Activated T-cell treated with anti-CD3 and anti-CD28 coated beads, Interleukin-2, amount 50 U/mL, for 4 hours (primary cell): ENCODE measurements around the gene OSBP2. TPM values are rescaled to one million over a fixed set of nuclear protein-coding genes. Genes with fewer than 3 reads are reported as not detected.
A peak's percentile ranks its signal among the peaks of the same experiment; 100 is the strongest.

Source experiments
- ATAC-seq, 2 donors: fragments of 200-7000 bp; cut with Tn5 transposase; one replicate each; pipeline ENCODE4 v1.10.0; 2021
- DNase-seq: peaks from one replicate; pipeline ENCODE4 v3.0.0-alpha.2; 2020
- H3K27me3 Mint-ChIP-seq: one replicate; pipeline ENCODE4 v1.8.0; 2021; ENCODE audit warnings: low read depth, mixed read lengths
- H3K36me3 Mint-ChIP-seq: one replicate; pipeline ENCODE4 v1.8.0; 2022; ENCODE audit warnings: mixed read lengths; ENCODE audit not compliant: insufficient read depth
- H3K4me1 Mint-ChIP-seq: one replicate; pipeline ENCODE4 v1.8.0; 2021; ENCODE audit warnings: low read depth, mixed read lengths
- H3K4me3 Mint-ChIP-seq: one replicate; pipeline ENCODE4 v1.8.0; 2021; ENCODE audit warnings: mild to moderate bottlenecking, moderate library complexity, mixed read lengths
- H3K9me3 Mint-ChIP-seq: one replicate; pipeline ENCODE4 v1.8.0; 2021; ENCODE audit warnings: mixed read lengths
- total RNA-seq, 3 donors: library from RNA; stranded (reverse); gene quantifications; one replicate each; pipeline ENCODE4 v1.2.1, GENCODE V29; 2021

The OSBP2 gene
- total RNA-seq, 3 donors from 2014 or later, result 1.2 to 1.3 (median 1.3) TPM

- no peaks in the 10 kb centered on the region for H3K27me3 Mint-ChIP-seq
Observed at GRCh38 chr22:30909306-30909705, 214.6 kb downstream of the OSBP2 start.

DNA sequence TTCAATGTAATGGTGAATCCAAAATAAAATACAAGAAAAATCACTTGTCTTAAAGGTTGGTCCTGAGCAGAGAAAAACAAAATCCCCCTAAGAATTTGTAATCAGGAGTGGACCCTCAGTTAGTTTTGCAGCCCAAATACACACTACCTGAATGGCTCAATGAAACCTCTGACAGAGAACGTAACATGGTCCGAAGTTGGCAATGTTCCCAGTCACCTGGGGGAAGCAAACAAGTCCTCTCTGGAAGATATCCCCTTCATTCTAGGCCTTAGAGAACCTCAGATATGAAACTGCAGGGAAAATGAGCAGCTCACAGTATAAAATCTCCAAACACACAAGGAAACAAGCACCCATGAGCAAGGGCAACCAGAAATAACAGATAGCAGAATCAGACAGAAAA lies 215.7 kb downstream of the OSBP2 start:
- no peaks in the 10 kb centered on the region for H3K9me3 Mint-ChIP-seq
- no peaks in the 10 kb centered on the region for H3K27me3 Mint-ChIP-seq
- no peak overlapping the region for H3K4me3 Mint-ChIP-seq
- H3K36me3 Mint-ChIP-seq, result peaks cover 15% of the 10 kb centered on the region
- DNase-seq (no peak), ATAC-seq (no peak)
- no peaks in the 10 kb centered on the region for H3K4me1 Mint-ChIP-seq

More at GRCh38 chr22:30909306-30909705, 214.6 kb downstream of the OSBP2 start:
- Mint-ChIP-seq H3K36me3 (peaks cover 16% of the 10 kb centered on the region), H3K4me1 (no peaks in the 10 kb centered on the region), H3K4me3 (no peak overlapping the region), H3K9me3 (no peaks in the 10 kb centered on the region)
- ATAC-seq (no peak), DNase-seq (no peak)

DNA sequence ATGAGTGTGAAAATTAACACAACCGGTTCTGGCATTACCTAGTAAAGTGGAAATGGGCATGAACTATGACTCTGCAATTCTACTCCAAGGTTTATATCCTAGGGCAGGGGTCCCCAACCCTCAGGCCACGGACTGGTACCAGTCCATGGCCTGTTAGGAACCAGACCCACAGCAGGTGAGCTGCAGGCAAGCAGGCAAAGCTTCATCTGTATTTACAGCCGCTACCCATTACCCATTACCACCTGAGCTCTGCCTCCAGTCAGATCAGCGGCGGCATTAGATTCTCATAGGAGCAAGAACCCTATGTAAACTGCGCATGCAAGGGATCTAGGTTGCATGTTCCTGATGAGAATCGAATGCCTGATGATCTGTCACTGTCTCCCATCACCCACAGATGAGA lies 224.1 kb downstream of the OSBP2 start:
- DNase-seq, result no peak
- H3K36me3 Mint-ChIP-seq, result no peaks in the 10 kb centered on the region
- H3K9me3 Mint-ChIP-seq, result no peaks in the 10 kb centered on the region
- no peak overlapping the region for H3K4me3 Mint-ChIP-seq
- no peaks in the 10 kb centered on the region for H3K27me3 Mint-ChIP-seq
- peaks cover 13% of the 10 kb centered on the region for H3K4me1 Mint-ChIP-seq
- no peak for ATAC-seq

GRCh38 chr22:30919973-30920372 lies 225.3 kb downstream of the OSBP2 start:
- H3K9me3 Mint-ChIP-seq, result no peaks in the 10 kb centered on the region
- H3K4me3 Mint-ChIP-seq, result no peak overlapping the region
- peaks cover 13% of the 10 kb centered on the region for H3K4me1 Mint-ChIP-seq
- peaks cover 6% of the 10 kb centered on the region for H3K36me3 Mint-ChIP-seq
- H3K27me3 Mint-ChIP-seq, result no peaks in the 10 kb centered on the region
- DNase-seq (no peak), ATAC-seq (no peak)

DNA sequence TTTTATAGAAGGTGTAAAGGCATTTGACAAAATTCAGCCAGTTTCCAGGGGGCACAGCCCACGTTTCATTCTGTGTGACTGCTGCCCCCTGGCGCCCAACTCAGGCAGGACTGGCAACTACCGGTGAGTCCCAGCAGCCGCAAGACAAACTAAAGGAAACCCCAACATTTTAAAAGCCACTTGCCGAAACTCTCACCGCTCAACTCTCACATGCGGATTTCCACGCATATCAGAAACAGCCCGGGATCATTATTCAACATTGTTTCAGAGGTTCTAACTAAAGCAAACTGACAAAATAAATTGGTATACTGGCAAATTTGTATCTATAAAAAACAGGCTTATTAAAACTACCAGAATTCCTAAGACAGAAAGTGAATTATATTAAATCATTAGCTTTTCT lies 225.7 kb downstream of the OSBP2 start:
- Mint-ChIP-seq H3K27me3 (no peaks in the 10 kb centered on the region), H3K4me3 (peak overlapping the region; percentile 48), H3K9me3 (no peaks in the 10 kb centered on the region), H3K36me3 (peaks cover 6% of the 10 kb centered on the region), H3K4me1 (peaks cover 13% of the 10 kb centered on the region)
- DNase-seq, result peak; percentile 86
- ATAC-seq, result peak; percentile 76 to 78

- ATAC-seq, result no peak
Observed at GRCh38 chr22:30921108-30921507, 226.4 kb downstream of the OSBP2 start.

GRCh38 chr22:30922151-30922611 lies 227.5 kb downstream of the OSBP2 start:
- peak overlapping the region; percentile 78 for H3K4me3 Mint-ChIP-seq
- peak; percentile 76 to 78 for ATAC-seq
- no peaks in the 10 kb centered on the region for H3K9me3 Mint-ChIP-seq
- peaks cover 13% of the 10 kb centered on the region for H3K4me1 Mint-ChIP-seq
- peak; percentile 76 for DNase-seq
- H3K36me3 Mint-ChIP-seq, result peaks cover 10% of the 10 kb centered on the region
- H3K27me3 Mint-ChIP-seq, result no peaks in the 10 kb centered on the region

More at GRCh38 chr22:30921108-30921507, 226.4 kb downstream of the OSBP2 start:
- H3K36me3 Mint-ChIP-seq, result peaks cover 6% of the 10 kb centered on the region
- peak overlapping the region; percentile 78 for H3K4me3 Mint-ChIP-seq
- H3K9me3 Mint-ChIP-seq, result no peaks in the 10 kb centered on the region
- H3K4me1 Mint-ChIP-seq, result peaks cover 13% of the 10 kb centered on the region
- DNase-seq, result no peak
- H3K27me3 Mint-ChIP-seq, result no peaks in the 10 kb centered on the region

GRCh38 chr22:30923168-30923900 lies 228.7 kb downstream of the OSBP2 start:
- no peaks in the 10 kb centered on the region for H3K9me3 Mint-ChIP-seq
- peaks cover 15% of the 10 kb centered on the region for H3K36me3 Mint-ChIP-seq
- no peaks in the 10 kb centered on the region for H3K27me3 Mint-ChIP-seq
- H3K4me3 Mint-ChIP-seq, result no peak overlapping the region
- ATAC-seq (no peak), DNase-seq (no peak)
- peaks cover 13% of the 10 kb centered on the region for H3K4me1 Mint-ChIP-seq

GRCh38 chr22:30925667-30926066 lies 231.0 kb downstream of the OSBP2 start:
- H3K27me3 Mint-ChIP-seq, result no peaks in the 10 kb centered on the region

GRCh38 chr22:30926706-30927105 lies 232.0 kb downstream of the OSBP2 start:
- no peaks in the 10 kb centered on the region for H3K27me3 Mint-ChIP-seq
- peaks cover 28% of the 10 kb centered on the region for H3K36me3 Mint-ChIP-seq
- ATAC-seq (no peak), DNase-seq (no peak)
- H3K9me3 Mint-ChIP-seq, result no peaks in the 10 kb centered on the region
- H3K4me1 Mint-ChIP-seq, result peaks cover 15% of the 10 kb centered on the region
- no peak overlapping the region for H3K4me3 Mint-ChIP-seq

More at GRCh38 chr22:30925667-30926066, 231.0 kb downstream of the OSBP2 start:
- peaks cover 18% of the 10 kb centered on the region for H3K36me3 Mint-ChIP-seq
- H3K9me3 Mint-ChIP-seq, result no peaks in the 10 kb centered on the region
- H3K4me1 Mint-ChIP-seq, result peaks cover 12% of the 10 kb centered on the region
- ATAC-seq, result no peak
- no peak overlapping the region for H3K4me3 Mint-ChIP-seq
- DNase-seq, result no peak

DNA sequence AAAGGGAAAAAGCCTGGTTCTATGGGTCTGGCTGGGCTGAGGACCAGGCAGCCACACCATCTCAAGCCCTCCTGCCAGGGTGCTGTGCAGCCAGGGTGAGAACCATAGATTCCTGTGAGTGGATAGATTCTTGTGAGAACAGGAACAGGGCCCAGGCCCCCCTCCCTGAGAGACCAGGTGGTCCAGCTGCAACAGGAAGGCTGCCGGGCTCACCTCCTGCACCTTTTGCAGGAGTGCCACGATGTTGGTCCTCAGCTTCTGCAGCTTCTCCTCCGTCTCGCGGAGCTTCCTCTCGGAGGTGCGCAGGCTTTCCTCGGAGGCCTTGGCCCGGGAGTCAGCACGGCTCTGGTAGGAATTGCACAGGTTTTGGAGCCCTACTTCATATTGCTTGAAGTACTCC lies 233.1 kb downstream of the OSBP2 start:
- DNase-seq (no peak), ATAC-seq (no peak)
- H3K4me1 Mint-ChIP-seq, result peaks cover 16% of the 10 kb centered on the region
- peaks cover 36% of the 10 kb centered on the region for H3K36me3 Mint-ChIP-seq
- no peaks in the 10 kb centered on the region for H3K9me3 Mint-ChIP-seq
- H3K27me3 Mint-ChIP-seq, result no peaks in the 10 kb centered on the region
- H3K4me3 Mint-ChIP-seq, result no peak overlapping the region

- Mint-ChIP-seq H3K4me3 (no peak overlapping the region), H3K9me3 (no peaks in the 10 kb centered on the region), H3K4me1 (peaks cover 17% of the 10 kb centered on the region), H3K27me3 (no peaks in the 10 kb centered on the region), H3K36me3 (peaks cover 39% of the 10 kb centered on the region)
- no peak for ATAC-seq
- DNase-seq, result no peak
Observed at GRCh38 chr22:30928401-30928800, 233.7 kb downstream of the OSBP2 start.

- H3K4me1 Mint-ChIP-seq, result peaks cover 22% of the 10 kb centered on the region
- ATAC-seq (no peak), DNase-seq (no peak)
- peaks cover 45% of the 10 kb centered on the region for H3K36me3 Mint-ChIP-seq
- no peaks in the 10 kb centered on the region for H3K9me3 Mint-ChIP-seq
- H3K27me3 Mint-ChIP-seq, result no peaks in the 10 kb centered on the region
- H3K4me3 Mint-ChIP-seq, result no peak overlapping the region
Observed at GRCh38 chr22:30930228-30930627, 235.6 kb downstream of the OSBP2 start.

DNA sequence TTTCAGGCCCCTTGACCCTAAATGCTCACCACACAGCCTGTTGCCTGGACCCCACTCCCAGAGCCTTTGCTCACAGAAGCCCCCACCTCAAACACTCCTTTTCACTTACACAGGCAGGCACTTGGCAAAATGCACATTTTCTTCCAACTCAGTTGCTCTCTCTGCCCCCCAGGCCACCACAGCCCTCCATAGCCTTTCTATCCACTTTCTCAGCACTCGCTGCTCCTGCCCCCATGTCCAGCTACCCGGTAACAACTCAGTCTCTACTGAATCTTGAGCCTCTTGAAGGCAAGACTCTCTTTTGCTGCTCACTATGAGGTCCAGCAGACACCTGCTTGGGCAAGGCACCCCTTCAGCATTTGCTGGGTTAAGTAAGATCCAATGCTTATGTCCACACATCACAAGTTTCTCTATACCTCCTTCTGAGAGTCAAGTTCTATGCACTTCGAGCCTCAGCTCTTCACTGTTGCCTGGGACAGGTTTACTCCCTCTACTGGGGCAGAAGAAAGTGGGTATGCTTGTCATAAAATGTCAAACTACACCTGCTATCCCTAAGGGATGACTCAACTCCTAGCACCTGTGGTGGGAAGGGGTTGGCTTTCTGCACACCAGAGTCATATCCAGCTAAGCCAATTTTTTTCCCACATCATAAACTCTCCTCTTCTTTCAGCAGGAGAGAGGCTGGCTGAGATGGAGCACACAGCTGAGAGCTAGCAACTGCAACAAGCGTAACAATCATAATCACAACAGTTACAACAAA lies 237.0 kb downstream of the OSBP2 start:
- H3K27me3 Mint-ChIP-seq, result no peaks in the 10 kb centered on the region
- H3K4me1 Mint-ChIP-seq, result peaks cover 31% of the 10 kb centered on the region
- H3K4me3 Mint-ChIP-seq, result no peak overlapping the region
- no peaks in the 10 kb centered on the region for H3K9me3 Mint-ChIP-seq
- no peak for DNase-seq
- ATAC-seq, result no peak
- H3K36me3 Mint-ChIP-seq, result peaks cover 58% of the 10 kb centered on the region

DNA sequence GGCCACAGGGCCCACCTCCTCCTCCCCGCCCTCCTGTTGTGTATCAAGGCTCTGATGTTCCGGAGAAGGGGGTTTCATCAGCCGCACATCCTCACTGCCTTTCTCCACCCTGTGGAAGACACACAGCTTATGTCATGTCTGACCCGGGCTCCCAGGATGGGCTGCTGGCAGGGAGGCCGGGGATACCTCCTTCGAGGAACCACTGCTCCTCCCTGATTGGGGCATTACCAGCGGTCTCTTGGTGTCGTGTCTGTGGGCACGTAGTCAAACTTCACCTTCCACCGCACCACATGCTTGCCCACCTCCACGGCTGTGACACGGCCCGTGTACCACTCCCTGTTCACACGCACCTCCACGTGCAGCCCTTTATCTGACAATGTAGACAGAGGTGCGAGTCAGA lies 238.0 kb downstream of the OSBP2 start:
- no peak for DNase-seq
- no peak overlapping the region for H3K4me3 Mint-ChIP-seq
- H3K4me1 Mint-ChIP-seq, result peaks cover 38% of the 10 kb centered on the region
- H3K27me3 Mint-ChIP-seq, result no peaks in the 10 kb centered on the region
- peaks cover 52% of the 10 kb centered on the region for H3K36me3 Mint-ChIP-seq
- no peaks in the 10 kb centered on the region for H3K9me3 Mint-ChIP-seq
- ATAC-seq, result no peak
